ENCODE measurements around the gene SOX12.
A peak's percentile ranks its signal among the peaks of the same experiment; 100 is the strongest.

The SOX12 gene

DNA sequence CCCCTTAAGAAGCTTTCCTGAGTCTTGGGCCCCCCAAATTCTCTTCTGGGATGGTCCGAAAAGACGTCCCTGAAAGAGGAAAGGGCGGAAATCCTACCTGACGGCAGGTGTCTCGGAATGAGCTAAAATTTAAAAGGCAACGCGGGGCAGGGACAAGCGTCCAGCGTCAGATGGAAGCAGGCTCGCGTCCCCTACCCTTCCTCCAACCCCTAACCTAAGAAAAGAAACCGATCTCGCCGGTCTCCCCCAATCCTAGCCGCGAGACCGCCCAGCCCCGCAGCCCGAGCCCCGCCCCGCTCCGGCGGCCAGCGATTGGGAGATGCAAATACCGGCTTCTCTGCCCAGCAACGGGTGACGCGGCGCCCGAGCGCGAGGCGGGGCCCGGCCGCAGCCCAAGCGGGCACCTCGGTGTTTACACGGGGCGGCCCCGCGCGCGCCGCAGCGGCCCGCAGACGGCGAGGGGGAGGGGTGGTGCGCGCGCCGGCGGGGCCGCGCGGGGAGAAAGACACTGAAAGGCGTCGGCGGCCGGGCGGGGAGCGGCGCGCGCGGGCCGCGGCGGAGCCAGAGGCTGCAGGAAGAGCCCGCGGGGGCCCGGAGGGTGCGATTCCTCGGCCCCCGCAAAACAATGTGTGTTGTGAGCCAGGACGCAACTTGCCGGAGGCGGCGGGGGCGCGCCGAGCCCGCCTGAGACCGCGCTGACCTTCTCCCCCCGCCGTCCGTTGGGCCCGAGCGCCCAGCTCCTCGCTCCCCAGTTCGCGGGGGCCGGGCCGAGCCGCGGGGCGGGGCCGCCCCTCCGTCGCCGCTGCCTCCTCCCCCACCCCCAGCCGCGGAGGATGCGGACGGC lies at the start of gene SOX12:
Gene SOX12, plus strand, starts transcription at position 508 of the 844 bp plus-strand sequence. CDS start 373 bp downstream, outside the sequence.
- Mint-ChIP-seq H3K27ac (peak within 1 kb of the TSS; percentile 94), H3K36me3 (peaks cover 3% of the 10 kb centered on the region), H3K4me1 (ENCODE audit: low read depth) (peaks cover 27% of the 10 kb centered on the region), H3K4me3 (peak within 1 kb of the TSS; percentile 91), H3K27me3 (no peaks in the 10 kb centered on the region), H3K9me3 (ENCODE audit: low read depth) (no peaks in the 10 kb centered on the region)

DNA sequence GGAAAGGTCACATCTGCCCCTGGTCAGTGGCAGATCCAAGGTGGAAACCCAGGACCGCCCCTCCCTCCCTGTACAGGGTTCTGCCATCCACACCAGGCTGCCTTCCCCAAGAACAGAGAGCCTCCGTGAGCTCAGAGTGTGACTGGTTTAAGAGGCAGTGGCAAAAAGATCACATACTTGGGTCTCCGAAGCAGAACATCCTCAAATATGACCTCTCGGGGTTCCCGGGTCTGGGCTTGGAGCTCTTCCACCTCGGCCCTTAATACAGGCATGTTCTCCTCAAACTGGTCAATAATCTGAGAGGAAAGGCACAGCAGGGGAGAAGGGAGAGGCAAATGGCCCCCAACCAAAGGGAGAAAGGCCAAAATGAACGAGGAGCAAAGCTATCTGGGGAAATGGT lies 49.6 kb upstream of the SOX12 start:
- Mint-ChIP-seq H3K27ac (no peak overlapping the region), H3K27me3 (no peaks in the 10 kb centered on the region), H3K9me3 (ENCODE audit: low read depth) (no peaks in the 10 kb centered on the region), H3K36me3 (peaks cover 7% of the 10 kb centered on the region), H3K4me3 (no peak overlapping the region), H3K4me1 (ENCODE audit: low read depth) (no peaks in the 10 kb centered on the region)

DNA sequence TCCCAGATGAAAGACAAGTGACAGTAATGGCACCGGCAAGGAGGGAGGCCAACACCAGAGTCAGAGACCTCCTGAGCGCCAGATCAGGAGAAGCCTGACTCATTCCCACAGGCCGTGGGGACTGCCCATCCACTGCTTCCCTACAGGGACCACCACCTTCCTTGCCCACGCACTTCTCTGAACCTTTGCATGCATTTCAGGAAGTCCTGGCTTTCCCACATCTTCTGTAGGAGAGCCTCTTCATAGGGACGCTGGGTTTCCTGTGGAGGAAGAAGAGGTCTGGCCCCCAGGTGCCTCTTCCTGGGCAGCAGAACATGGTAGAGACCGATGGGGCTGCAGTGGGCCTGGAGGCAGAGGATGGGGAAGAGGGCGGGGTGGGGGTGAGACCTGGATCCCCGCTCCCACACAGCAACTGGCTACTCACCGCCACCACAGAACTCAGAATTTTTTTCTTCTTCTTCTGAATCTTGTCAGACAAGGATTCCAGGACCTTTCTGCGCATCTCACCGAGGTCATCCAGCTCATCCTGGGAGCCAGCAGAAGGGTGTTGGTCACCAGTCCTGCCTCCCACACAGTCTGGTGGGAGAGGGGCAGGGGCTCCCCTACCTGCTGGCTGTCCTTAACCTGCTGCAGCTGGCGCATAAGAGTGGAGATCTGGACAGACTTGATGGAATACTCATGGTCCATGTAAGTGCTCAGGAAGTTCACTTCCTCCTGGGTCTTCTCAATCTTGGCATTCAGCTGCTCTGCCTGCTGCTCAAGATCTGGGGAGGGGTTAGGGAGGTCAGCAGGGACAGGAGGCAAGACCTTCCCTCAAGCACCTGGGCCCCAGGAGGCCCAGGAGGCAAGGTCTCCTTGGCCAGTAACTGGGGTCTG lies 48.5 kb upstream of the SOX12 start:
- peaks cover 7% of the 10 kb centered on the region for H3K36me3 Mint-ChIP-seq
- H3K27ac Mint-ChIP-seq = no peak overlapping the region
- H3K4me3 Mint-ChIP-seq = no peak overlapping the region
- H3K27me3 Mint-ChIP-seq = no peaks in the 10 kb centered on the region
- H3K4me1 Mint-ChIP-seq (ENCODE audit: low read depth) = no peaks in the 10 kb centered on the region
- H3K9me3 Mint-ChIP-seq (ENCODE audit: low read depth) = no peaks in the 10 kb centered on the region

DNA sequence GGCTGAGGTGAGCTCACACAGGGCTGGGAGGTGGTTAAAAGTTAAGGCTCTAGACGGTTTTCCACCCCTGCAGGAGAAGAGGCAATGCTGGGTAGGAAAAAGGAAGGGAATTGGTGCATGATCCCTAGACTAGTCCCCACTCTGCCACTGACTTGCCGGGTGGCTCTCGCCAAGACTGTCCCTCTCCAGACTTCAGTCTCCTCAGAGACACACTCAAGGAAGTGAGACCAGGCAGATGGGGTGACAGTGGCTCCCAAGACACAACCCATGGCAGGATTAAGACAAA lies 47.9 kb upstream of the SOX12 start:
- Mint-ChIP-seq H3K27me3 (no peaks in the 10 kb centered on the region), H3K9me3 (ENCODE audit: low read depth) (no peaks in the 10 kb centered on the region), H3K36me3 (peaks cover 7% of the 10 kb centered on the region), H3K27ac (no peak overlapping the region), H3K4me1 (ENCODE audit: low read depth) (no peaks in the 10 kb centered on the region), H3K4me3 (no peak overlapping the region)

DNA sequence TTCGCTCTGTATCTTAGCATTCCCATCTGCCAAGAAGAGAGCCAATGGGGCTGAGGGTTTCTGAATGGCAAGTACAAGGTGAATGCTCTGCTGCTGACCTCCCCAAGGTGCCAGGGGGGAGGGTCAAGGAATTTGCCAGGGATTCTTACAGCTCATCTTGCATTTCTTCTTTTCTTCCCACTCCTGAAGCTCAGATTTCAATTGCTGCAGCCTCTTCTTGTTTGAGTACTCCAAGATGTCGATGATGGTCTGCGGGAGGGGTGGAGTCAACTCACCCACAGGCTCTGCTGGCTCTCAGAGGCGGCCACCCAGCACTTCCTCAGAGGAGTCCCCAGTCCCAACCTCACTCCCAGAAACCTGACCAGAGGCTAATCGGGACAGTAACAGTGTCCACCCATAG lies 47.2 kb upstream of the SOX12 start:
- H3K4me3 Mint-ChIP-seq = no peak overlapping the region
- no peaks in the 10 kb centered on the region for H3K4me1 Mint-ChIP-seq (ENCODE audit: low read depth)
- H3K36me3 Mint-ChIP-seq = peaks cover 7% of the 10 kb centered on the region
- no peak overlapping the region for H3K27ac Mint-ChIP-seq
- H3K9me3 Mint-ChIP-seq (ENCODE audit: low read depth) = no peaks in the 10 kb centered on the region
- H3K27me3 Mint-ChIP-seq = no peaks in the 10 kb centered on the region

DNA sequence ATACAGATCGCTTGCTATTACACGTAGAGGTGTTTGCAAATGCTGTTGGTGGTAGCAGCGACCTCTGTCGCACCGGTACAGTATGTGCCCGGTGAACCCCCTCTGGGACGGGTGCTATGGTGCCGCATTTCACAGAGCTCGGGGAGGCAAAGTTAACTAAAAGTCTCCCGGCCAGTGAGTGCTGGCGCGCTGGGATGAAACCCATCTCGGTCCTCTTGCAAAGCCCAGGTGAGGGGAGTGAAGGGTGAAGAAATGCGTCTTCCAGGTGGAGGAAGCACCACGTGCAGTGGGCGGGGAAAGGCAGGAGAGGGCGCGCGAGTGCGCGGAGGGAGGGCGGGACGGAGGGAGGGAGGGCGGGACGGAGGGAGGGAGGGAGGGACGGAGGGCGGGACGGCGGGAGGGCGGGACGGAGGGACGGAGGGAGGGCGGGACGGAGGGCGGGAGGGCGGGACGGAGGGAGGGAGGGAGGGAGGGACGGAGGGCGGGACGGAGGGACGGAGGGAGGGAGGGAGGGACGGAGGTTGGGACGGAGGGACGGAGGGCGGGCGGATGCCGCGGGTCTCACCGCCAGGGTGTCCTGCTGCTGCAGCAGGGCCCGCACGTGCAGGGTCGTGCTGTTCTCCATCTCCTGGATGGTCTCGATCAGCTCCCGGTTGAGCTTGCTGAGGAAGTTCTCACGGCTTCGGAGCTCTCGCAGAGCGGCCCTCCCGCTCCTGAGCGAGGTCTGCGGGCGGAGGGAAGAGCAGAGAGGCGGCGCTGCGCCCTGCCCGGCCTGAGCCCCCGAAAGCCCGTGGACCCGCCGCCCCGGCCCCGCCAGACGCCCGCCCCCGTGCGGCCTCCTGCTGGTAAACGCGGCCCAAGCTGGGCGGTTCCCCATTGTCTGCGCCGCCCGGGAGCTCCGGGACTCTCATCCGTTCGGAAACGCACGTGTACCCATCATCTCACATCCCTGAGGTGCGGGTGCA lies 46.5 kb upstream of the SOX12 start:
- H3K36me3 Mint-ChIP-seq = peaks cover 7% of the 10 kb centered on the region
- no peaks in the 10 kb centered on the region for H3K9me3 Mint-ChIP-seq (ENCODE audit: low read depth)

DNA sequence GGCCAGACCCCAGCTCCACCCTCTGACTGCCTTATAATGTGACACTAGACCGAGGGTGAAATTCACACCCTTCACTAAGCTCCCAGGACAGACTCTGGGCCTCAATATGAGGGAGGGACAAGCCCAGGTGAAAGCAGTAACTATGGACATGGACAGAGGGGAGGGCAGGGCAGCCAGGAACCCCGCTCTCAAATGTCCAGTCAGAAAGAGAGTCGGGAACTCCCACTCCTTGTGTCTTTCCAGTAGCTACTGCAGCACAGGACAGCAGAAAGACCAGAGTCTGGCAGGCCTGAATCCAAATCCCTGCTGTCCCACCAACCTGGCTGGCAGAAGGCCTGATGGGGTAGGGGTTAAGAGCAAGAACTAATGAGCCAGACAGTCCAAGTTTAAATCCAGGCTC lies 41.2 kb upstream of the SOX12 start:
- Mint-ChIP-seq H3K4me1 (ENCODE audit: low read depth) (no peaks in the 10 kb centered on the region), H3K36me3 (no peaks in the 10 kb centered on the region), H3K4me3 (no peak overlapping the region), H3K27ac (no peak overlapping the region), H3K9me3 (ENCODE audit: low read depth) (no peaks in the 10 kb centered on the region), H3K27me3 (no peaks in the 10 kb centered on the region)

More for the DNA sequence above, 46.5 kb upstream of the SOX12 start:
- no peaks in the 10 kb centered on the region for H3K27me3 Mint-ChIP-seq
- H3K27ac Mint-ChIP-seq = no peak overlapping the region
- H3K4me3 Mint-ChIP-seq = no peak overlapping the region
- H3K4me1 Mint-ChIP-seq (ENCODE audit: low read depth) = no peaks in the 10 kb centered on the region

DNA sequence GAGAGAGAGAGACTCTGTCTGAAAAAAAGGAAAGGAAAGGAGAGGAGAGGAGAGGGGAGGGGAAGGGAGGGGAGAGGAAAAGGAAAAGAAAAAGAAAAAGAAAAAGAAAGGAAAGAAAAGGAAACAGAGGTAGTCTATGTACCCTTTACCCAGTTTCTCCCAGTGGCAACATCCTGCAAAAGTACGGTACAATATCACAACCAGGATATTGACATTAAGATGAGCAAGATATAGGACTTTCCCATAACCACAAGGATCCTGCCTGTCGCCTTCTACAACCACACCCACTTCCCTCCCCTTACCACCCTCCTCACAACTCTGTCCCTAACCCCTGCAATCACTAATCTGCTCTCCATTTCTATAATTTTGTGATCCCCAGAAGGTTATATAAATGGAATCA lies 38.8 kb upstream of the SOX12 start:
- H3K27ac Mint-ChIP-seq = no peak overlapping the region
- no peaks in the 10 kb centered on the region for H3K36me3 Mint-ChIP-seq
- peaks cover 5% of the 10 kb centered on the region for H3K4me1 Mint-ChIP-seq (ENCODE audit: low read depth)
- H3K4me3 Mint-ChIP-seq = no peak overlapping the region
- no peaks in the 10 kb centered on the region for H3K9me3 Mint-ChIP-seq (ENCODE audit: low read depth)
- H3K27me3 Mint-ChIP-seq = no peaks in the 10 kb centered on the region

DNA sequence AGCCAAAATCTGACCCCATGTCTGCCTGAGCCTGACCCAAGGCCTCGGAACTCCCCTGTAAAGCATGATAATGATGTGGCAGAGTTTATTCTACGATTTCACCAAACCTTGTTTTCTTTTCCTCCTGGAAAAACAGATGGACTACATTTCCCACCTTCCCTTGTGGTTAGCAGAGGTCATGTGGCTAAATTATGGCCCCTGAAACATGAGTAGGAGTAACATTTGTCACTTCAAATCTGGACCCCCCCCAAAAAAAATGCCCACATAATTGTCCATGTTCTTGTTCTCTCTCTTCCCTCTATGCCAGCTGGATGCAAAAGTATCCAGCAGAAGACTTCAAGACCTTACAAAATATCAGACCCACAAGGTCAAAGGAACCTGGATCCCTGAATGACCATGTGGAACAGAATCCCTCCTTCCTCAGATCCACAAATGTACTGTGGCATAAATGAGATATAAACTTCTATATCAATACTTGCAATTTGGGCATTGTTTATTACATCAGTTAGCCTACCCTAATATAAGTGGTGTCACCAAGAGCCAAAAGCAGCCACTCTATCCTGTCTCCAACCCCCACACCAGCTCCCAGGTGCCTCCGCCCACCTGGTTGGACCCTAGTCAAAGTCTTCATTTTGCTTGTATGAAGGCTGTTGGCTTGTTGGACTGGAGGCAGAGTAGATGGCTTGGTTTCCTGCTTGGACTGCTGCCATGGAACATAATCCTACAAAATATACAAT lies 36.2 kb upstream of the SOX12 start:
- Mint-ChIP-seq H3K4me1 (ENCODE audit: low read depth) (peaks cover 7% of the 10 kb centered on the region), H3K9me3 (ENCODE audit: low read depth) (no peaks in the 10 kb centered on the region), H3K27me3 (no peaks in the 10 kb centered on the region), H3K27ac (no peak overlapping the region), H3K4me3 (peak overlapping the region; percentile 32), H3K36me3 (no peaks in the 10 kb centered on the region)

DNA sequence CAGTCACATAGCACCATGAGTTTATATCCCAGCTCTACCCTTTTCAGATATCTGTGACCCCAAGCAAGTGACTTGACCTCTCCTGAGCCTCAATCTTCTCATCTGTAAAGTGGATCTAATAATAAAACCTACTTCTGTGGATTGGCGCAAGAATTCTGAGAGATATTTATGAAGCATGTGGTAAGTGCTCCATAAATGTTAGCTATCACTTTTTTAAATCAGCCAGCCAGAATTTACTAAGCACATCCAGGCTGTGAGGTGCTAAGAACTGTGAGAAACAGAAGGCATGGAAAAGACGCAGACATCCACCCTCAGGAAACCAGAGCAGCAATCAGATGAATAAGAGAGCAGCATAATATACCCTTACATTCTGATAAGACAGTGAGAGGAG lies 35.7 kb upstream of the SOX12 start:
- no peaks in the 10 kb centered on the region for H3K36me3 Mint-ChIP-seq
- H3K27me3 Mint-ChIP-seq = no peaks in the 10 kb centered on the region
- H3K27ac Mint-ChIP-seq = peak overlapping the region; percentile 72
- H3K4me3 Mint-ChIP-seq = no peak overlapping the region
- peaks cover 7% of the 10 kb centered on the region for H3K4me1 Mint-ChIP-seq (ENCODE audit: low read depth)
- H3K9me3 Mint-ChIP-seq (ENCODE audit: low read depth) = no peaks in the 10 kb centered on the region

DNA sequence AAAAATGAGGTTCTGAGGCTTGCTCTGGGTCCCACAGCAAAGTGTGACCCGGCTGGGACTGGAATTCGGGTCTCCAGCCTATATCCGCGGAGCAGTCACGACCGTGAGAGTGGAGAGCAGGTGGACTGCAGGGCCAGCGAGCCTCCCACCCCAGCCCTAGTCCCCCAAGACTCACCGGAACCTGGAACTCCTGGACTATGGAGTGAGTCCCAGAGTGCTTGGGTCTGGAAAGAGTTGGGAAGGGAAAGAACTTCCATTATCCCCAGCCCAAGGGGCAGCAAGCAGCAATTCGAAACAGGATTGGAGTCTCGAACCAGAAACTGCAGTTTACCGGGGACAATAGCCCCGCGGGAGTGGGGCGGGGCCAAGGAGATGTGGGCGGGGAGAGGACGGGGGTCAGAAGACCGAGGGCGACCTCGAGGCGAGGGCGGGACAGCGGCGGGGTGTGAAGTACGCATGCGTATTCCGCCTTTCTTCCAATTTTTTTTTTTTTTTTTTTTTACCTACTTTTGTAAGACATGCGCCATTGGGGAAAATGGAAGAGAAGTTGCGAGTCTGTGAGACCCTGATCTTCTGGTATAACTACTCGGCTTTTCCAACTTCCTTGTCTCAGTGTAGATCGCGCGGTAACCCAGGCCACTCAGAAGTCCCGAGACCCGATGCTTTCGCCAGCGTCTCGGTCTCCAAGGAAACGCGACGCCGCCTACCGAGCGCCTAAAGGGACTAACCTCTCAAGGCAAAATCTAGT lies 35.1 kb upstream of the SOX12 start, which contains the start of gene C20orf96:
Gene C20orf96, minus strand, starts transcription at position 667 of the 748 bp plus-strand sequence. Its CDS starts 140 bp downstream, at position 527.
- no peaks in the 10 kb centered on the region for H3K9me3 Mint-ChIP-seq (ENCODE audit: low read depth)
- H3K27me3 Mint-ChIP-seq = no peaks in the 10 kb centered on the region
- H3K4me3 Mint-ChIP-seq = no peak within 1 kb of the TSS
- peaks cover 7% of the 10 kb centered on the region for H3K4me1 Mint-ChIP-seq (ENCODE audit: low read depth)
- H3K27ac Mint-ChIP-seq = peak within 1 kb of the TSS; percentile 72
- H3K36me3 Mint-ChIP-seq = no peaks in the 10 kb centered on the region

DNA sequence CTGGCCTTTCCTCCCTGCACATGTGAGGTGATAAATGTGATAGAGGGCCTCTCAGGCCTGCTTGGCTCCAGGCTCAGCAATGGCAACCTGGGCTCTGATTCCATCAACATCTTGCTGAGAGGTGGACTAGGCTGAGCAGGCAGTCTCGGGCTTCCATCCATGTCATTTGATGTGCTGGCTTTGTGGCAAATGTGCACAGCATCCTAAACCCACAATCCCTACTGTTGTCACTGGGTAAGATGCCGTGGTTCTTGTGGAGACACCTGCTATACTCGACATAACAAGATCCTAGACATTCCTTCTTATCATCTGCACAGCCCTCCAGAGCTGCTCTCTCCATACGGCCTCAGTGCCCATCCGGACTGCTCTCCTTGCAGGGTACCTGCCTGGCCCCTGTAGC lies 30.8 kb upstream of the SOX12 start:
- Mint-ChIP-seq H3K36me3 (peaks cover 3% of the 10 kb centered on the region), H3K9me3 (ENCODE audit: low read depth) (no peaks in the 10 kb centered on the region), H3K27me3 (no peaks in the 10 kb centered on the region), H3K4me3 (no peak overlapping the region), H3K27ac (no peak overlapping the region), H3K4me1 (ENCODE audit: low read depth) (peaks cover 19% of the 10 kb centered on the region)

DNA sequence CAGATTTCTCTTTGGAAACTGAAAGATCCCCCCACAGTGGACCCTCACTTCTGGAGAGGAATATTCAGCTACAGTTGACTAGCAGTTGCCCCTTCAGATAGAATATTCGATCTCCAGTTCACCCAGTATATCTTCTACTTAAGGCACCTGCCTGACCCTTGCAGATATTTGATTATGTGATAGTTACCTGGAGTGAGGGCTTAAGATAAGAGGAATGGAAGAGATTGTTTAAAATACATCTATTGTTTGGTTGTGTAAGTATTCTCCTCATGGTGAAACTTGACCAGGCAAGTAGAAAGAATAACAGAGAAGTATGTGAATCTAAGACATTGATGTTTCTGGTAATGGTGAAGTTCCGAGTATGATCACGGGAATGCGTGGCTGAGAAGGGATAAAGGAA lies 29.5 kb upstream of the SOX12 start:
- Mint-ChIP-seq H3K4me3 (peak overlapping the region; percentile 91), H3K9me3 (ENCODE audit: low read depth) (no peaks in the 10 kb centered on the region), H3K4me1 (ENCODE audit: low read depth) (peaks cover 25% of the 10 kb centered on the region), H3K27me3 (no peaks in the 10 kb centered on the region), H3K27ac (peak overlapping the region; percentile 28), H3K36me3 (peaks cover 6% of the 10 kb centered on the region)

Measured in activated naive CD8-positive, alpha-beta T cell (primary cell).